Adrenal gland (tissue), 12 donors: Measurements from ENCODE around the gene MED27. TPM values are rescaled to one million over a fixed set of nuclear protein-coding genes. Genes with fewer than 3 reads are reported as not detected.

Experiments used
- DNase-seq, 7 donors: peaks; one replicate each; pipeline ENCODE4 v3.0.0-alpha.2; 2019 to 2020
- H3K27ac ChIP-seq, 5 donors: fragments of 200-600 bp; sonication (generic) in 4 of 5; 1 replicate in 3 of 5; 2 replicates in 2 of 5; pipeline versions ENCODE4 v1.5.1 to v1.8.0; 2016 to 2020; ENCODE audit warnings: mild to moderate bottlenecking in 1 of 5
- H3K27me3 ChIP-seq: fragments of 200-600 bp; 2 replicates; pipeline ENCODE4 v1.8.0; 2021
- H3K36me3 ChIP-seq, 2 donors: fragments of 200-600 bp; replicated peaks in 1 of 2; 1 replicate in 1 of 2; 2 replicates in 1 of 2; pipeline versions ENCODE4 v1.5.1 to v1.8.0; 2018 to 2022
- H3K4me1 ChIP-seq, 2 donors: fragments of 200-600 bp; replicated peaks in 1 of 2; 1 replicate in 1 of 2; 2 replicates in 1 of 2; pipeline versions ENCODE4 v1.5.1 to v1.8.0; 2018 to 2021
- H3K4me3 ChIP-seq, 4 donors: fragments of 200-600 bp; sonication (generic) in 3 of 4; one replicate each; pipeline ENCODE4 v1.5.1; 2016 to 2018
- H3K9me3 ChIP-seq, 3 donors: fragments of 200-600 bp; sonication (generic) in 1 of 3; replicated peaks in 1 of 3; 1 replicate in 2 of 3; 2 replicates in 1 of 3; pipeline versions ENCODE4 v1.5.1 to v1.8.0; 2016 to 2021
- POLR2A ChIP-seq, 2 donors: fragments of 450-650 bp; IDR thresholded peaks; one replicate each; pipeline ENCODE4 v1.6.1; 2017; ENCODE audit warnings: antibody characterized with exemption in 2 of 2, mild to moderate bottlenecking in 2 of 2, moderate library complexity in 1 of 2
- WGBS, 4 donors: extraction: QIAGEN DNeasy Blood & Tissue Kit in 2 of 4; methylation state at CpG; one replicate each; pipeline versions ENCODE4 v1.1.5 to v1.1.7; 2013 to 2017; 5-methylcytosine and 5-hydroxymethylcytosine counted together
- intact Hi-C, 2 donors: fragments of 100-400 bp; cut with DNase I; formaldehyde crosslinking; loops; one replicate each; pipeline versions ENCODE4 v1.14.1 to v1.15.0; 2022 to 2023
- polyA plus RNA-seq, 3 donors: library from polyadenylated mRNA; stranded (reverse); fragments of 200-250 nt in 2 of 3; fragments of 350-450 nt in 1 of 3; fragmentation: Illumina TruSeq in 1 of 3; extraction: RNeasy Lipid Tissue Mini Kit (QIAGEN cat#74804) in 1 of 3; gene quantifications; one replicate each; pipeline ENCODE4 v1.2.3, GENCODE V29; 2013 to 2014
- total RNA-seq, 9 donors: library from RNA; depleted of rRNA in 4 of 9; stranded (reverse); fragments of >200 nt in 4 of 9; fragments of 120-200 nt in 1 of 9; fragmentation: NEBNext Ultra II Directional in 1 of 9; extraction: Animal tissue kit (Norgen Biotek cat#: 25700) in 1 of 9; gene quantifications; one replicate each; pipeline versions ENCODE4 v1.1.0 to v1.2.4, GENCODE V29; 2013 to 2023
- TF ChIP-seq, protein P1 (sequence below), 6 experiments: fragments of 450-650 bp in 4 of 6; fragments of 200-600 bp in 2 of 6; sonication (generic) in 1 of 6; IDR thresholded peaks; 1 replicate in 5 of 6; 2 replicates in 1 of 6; pipeline versions ENCODE4 v1.5.1 to v1.8.0; 2016 to 2021; ENCODE audit warnings: antibody characterized with exemption in 6 of 6, mild to moderate bottlenecking in 2 of 6, moderate library complexity in 1 of 6
- donor health status: healthy with polysubstance abuse.
- donor health status: Bipolar disorder and iron deficiency.
- donor health status: DM: yes; HTN: yes; CAD: no.
- donor health status: DM: no; HTN: no; CAD: no.
- donor health status: DM: no; HTN: no; CAD: no.
- donor health status: DM: yes; HTN: yes; CAD: no.

Gene MED27
- total and polyA plus RNA-seq, 12 donors: 12.2 to 37.4 (median 15.9) TPM

DNA sequence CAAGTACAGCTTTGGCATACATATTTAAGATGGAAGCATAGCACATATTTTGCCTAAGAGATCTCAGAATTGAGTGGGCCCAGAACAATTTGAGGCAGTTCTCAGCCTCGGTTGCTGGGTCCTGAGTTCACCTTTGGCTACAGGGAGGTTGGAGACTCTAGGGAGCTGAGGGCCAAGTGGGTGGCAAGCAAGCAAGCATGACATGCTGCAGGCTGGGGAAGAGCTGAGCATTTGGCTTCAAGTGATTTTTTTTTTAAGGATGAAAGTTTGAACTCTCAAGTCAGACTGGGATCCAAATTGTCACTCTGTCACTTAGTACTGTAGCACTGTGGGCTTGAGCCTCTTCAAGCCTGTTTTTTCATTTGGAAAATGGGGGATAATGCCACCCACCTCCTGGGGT is 160.5 kb downstream of the MED27 start:
- Histone ChIP-seq H3K27me3 (no peaks in the 10 kb centered on the region), H3K4me3 (no peak overlapping the region), H3K4me1 (no peaks in the 10 kb centered on the region), H3K36me3 (no peaks in the 10 kb centered on the region), H3K9me3 (no peaks in the 10 kb centered on the region), H3K27ac (no peak overlapping the region)
- intact Hi-C loops: no loop called here
- DNase-seq: no peak
- TF ChIP-seq, protein P1, sequence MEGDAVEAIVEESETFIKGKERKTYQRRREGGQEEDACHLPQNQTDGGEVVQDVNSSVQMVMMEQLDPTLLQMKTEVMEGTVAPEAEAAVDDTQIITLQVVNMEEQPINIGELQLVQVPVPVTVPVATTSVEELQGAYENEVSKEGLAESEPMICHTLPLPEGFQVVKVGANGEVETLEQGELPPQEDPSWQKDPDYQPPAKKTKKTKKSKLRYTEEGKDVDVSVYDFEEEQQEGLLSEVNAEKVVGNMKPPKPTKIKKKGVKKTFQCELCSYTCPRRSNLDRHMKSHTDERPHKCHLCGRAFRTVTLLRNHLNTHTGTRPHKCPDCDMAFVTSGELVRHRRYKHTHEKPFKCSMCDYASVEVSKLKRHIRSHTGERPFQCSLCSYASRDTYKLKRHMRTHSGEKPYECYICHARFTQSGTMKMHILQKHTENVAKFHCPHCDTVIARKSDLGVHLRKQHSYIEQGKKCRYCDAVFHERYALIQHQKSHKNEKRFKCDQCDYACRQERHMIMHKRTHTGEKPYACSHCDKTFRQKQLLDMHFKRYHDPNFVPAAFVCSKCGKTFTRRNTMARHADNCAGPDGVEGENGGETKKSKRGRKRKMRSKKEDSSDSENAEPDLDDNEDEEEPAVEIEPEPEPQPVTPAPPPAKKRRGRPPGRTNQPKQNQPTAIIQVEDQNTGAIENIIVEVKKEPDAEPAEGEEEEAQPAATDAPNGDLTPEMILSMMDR (IDR thresholded peaks at IDR 0.05): no peak
- TF ChIP-seq POLR2A (IDR thresholded peaks at IDR 0.05): no peak
- 69 to 91% (median 87%) methylated on average over 1 of the region's 1 CpG for WGBS, 4 donors

DNA sequence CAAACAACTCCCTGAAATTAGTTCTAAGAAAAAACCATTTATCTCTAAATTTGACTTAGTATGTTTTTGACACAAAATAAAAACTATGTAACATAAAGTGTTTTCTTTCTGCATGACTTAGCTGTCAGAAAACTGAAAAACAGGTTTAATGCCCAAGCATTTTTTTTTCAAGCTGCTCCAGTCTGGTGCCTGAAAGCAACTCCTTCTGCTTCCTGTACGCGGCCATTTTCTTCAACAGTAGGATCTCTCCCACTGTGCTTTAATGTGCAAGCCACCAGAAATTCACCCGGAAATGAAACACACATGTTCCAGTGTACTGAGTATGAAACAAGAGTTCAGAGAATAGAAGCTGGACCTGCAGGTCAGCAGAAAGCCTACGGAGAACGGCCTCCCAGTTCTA is 161.2 kb downstream of the MED27 start:
- WGBS, 4 donors: 89 to 96% (median 93%) methylated on average over 5 of the region's 5 CpGs
- H3K27ac ChIP-seq: no peak overlapping the region
- no peaks in the 10 kb centered on the region for H3K27me3 ChIP-seq
- TF ChIP-seq POLR2A (IDR thresholded peaks at IDR 0.05): no peak
- TF ChIP-seq, protein P1 (IDR thresholded peaks at IDR 0.05): no peak
- H3K4me1 ChIP-seq: no peaks in the 10 kb centered on the region
- H3K4me3 ChIP-seq: no peak overlapping the region
- intact Hi-C loops: no loop called here
- DNase-seq: no peak
- H3K36me3 ChIP-seq: no peaks in the 10 kb centered on the region
- no peaks in the 10 kb centered on the region for H3K9me3 ChIP-seq

DNA sequence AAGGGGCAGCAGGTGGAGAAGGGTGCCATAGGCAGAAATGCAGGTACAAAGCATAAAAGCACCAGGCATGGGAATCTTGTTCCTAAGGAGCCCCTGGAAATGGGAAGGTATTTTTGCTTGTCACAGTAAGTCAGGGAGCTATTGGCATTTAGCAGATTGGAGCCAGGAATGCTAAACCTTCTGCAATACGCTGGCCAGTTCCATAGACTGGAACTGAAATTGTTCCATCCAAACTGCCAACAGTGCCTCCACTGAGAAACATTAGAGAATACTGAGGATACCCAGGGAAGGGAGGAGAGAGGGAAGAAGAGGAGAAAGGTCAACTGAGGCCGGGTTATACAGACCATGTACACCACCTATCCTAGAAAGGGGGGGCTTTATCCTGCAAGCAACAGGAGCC is 162.7 kb downstream of the MED27 start:
- H3K27ac ChIP-seq: no peak overlapping the region
- H3K36me3 ChIP-seq: no peaks in the 10 kb centered on the region
- no peaks in the 10 kb centered on the region for H3K4me1 ChIP-seq
- TF ChIP-seq, protein P1 (IDR thresholded peaks at IDR 0.05): no peak
- no peak for TF ChIP-seq POLR2A (IDR thresholded peaks at IDR 0.05)
- no peaks in the 10 kb centered on the region for H3K27me3 ChIP-seq
- intact Hi-C loops: no loop called here
- no peak overlapping the region for H3K4me3 ChIP-seq
- no peaks in the 10 kb centered on the region for H3K9me3 ChIP-seq
- 93 to 100% (median 96%) methylated on average over 2 of the region's 2 CpGs for WGBS, 4 donors
- no peak for DNase-seq

DNA sequence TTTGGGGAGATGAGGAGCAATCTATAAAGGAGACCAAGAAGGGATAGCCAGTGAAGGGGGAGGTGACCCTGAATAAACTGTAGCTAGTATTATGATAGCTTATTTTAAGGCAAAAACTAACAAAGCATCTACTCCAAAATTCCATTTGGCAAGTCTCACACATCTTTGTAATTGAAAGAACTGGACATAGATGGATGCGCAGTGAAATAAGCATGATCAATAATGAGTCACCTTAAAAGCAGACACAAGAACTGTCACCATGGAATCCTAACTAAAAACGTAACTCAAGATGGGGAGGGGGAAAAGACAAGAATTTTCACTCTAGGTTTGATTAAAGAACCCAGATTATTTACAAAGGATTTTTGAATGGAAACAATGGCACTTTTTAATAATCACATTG is 164.5 kb downstream of the MED27 start:
- H3K27me3 ChIP-seq: no peaks in the 10 kb centered on the region
- WGBS, 4 donors: 78 to 96% (median 85%) methylated on average over 2 of the region's 2 CpGs
- H3K27ac ChIP-seq: no peak overlapping the region
- no peaks in the 10 kb centered on the region for H3K36me3 ChIP-seq
- intact Hi-C loops: no loop called here
- H3K9me3 ChIP-seq: no peaks in the 10 kb centered on the region
- no peaks in the 10 kb centered on the region for H3K4me1 ChIP-seq
- no peak for DNase-seq
- no peak overlapping the region for H3K4me3 ChIP-seq
- TF ChIP-seq, protein P1 (IDR thresholded peaks at IDR 0.05): no peak
- no peak for TF ChIP-seq POLR2A (IDR thresholded peaks at IDR 0.05)
